Neural cell (in vitro differentiated cells): ENCODE data around the gene C11orf86. TPM values are rescaled to one million over a fixed set of nuclear protein-coding genes. Genes with fewer than 3 reads are reported as not detected.

Source experiments
- H2AFZ ChIP-seq: fragments of 200-600, 300-800 bp; sonication (generic), shearing (Covaris generic); 2 replicates; pipeline ENCODE4 v1.6.0; 2014; ENCODE audit warnings: low read depth, mild to moderate bottlenecking, antibody characterized with exemption, low read length, moderate library complexity
- H3F3A ChIP-seq: fragments of 200-600 bp; shearing (Covaris generic); 2 replicates; pipeline ENCODE4 v1.6.1; 2016; ENCODE audit warnings: mild to moderate bottlenecking, moderate library complexity, mixed read lengths, antibody characterized with exemption, low read length; ENCODE audit not compliant: insufficient read depth, poor library complexity, severe bottlenecking
- H3K27ac ChIP-seq: fragments of 200-600, 300-800 bp; sonication (generic), shearing (Covaris generic); 2 replicates; pipeline ENCODE4 v1.5.1; 2014; ENCODE audit warnings: mild to moderate bottlenecking, low read length, moderate library complexity
- H3K27me3 ChIP-seq: fragments of 300-800, 200-600 bp; sonication (generic), shearing (Covaris generic); 2 replicates; pipeline ENCODE4 v1.6.0; 2014; ENCODE audit warnings: mild to moderate bottlenecking, low read depth, low read length, moderate library complexity; ENCODE audit not compliant: insufficient read depth
- H3K36me3 ChIP-seq: fragments of 300-800, 200-600 bp; sonication (generic), shearing (Covaris generic); 2 replicates; pipeline ENCODE4 v1.5.1; 2014; ENCODE audit warnings: mild to moderate bottlenecking, antibody characterized with exemption, low read length, moderate library complexity; ENCODE audit not compliant: insufficient read depth
- H3K4me2 ChIP-seq: fragments of 300-800, 200-600 bp; sonication (generic), shearing (Covaris generic); 2 replicates; pipeline ENCODE4 v1.6.0; 2014; ENCODE audit warnings: mild to moderate bottlenecking, low read length
- H3K4me3 ChIP-seq: fragments of 300-800, 200-600 bp; sonication (generic), shearing (Covaris generic); 2 replicates; pipeline ENCODE4 v1.5.1; 2014; ENCODE audit warnings: mild to moderate bottlenecking, low read length, moderate library complexity
- H3K79me2 ChIP-seq: fragments of 200-600 bp; shearing (Covaris generic); replicated peaks from 2 replicates; pipeline ENCODE4 v1.6.0; 2014; ENCODE audit warnings: mild to moderate bottlenecking, low read length, moderate library complexity; ENCODE audit not compliant: insufficient read depth
- H3K9ac ChIP-seq: fragments of 300-800, 200-600 bp; sonication (generic), shearing (Covaris generic); 2 replicates; pipeline ENCODE4 v1.6.1; 2016; ENCODE audit warnings: mild to moderate bottlenecking, low read length, mixed read lengths
- H3K9me2 ChIP-seq: fragments of 200-600 bp; shearing (Covaris generic); 2 replicates; pipeline ENCODE4 v1.6.1; 2016; ENCODE audit warnings: mild to moderate bottlenecking, low read length, mixed read lengths; ENCODE audit not compliant: insufficient read depth
- H3K9me3 ChIP-seq: fragments of 200-600, 300-800 bp; sonication (generic), shearing (Covaris generic); 2 replicates; pipeline ENCODE4 v1.6.1; 2016; ENCODE audit warnings: mild to moderate bottlenecking, mixed run types, low read length, moderate library complexity, mixed read lengths
- H4K20me1 ChIP-seq: fragments of 200-600 bp; shearing (Covaris generic); 2 replicates; pipeline ENCODE4 v1.6.1; 2016; ENCODE audit warnings: mild to moderate bottlenecking, mixed run types; ENCODE audit not compliant: insufficient read depth
- CTCF ChIP-seq: fragments of 450-650 bp; IDR thresholded peaks from 2 replicates; pipeline ENCODE4 v1.5.1; 2014; ENCODE audit warnings: antibody characterized with exemption, mild to moderate bottlenecking, moderate library complexity; ENCODE audit not compliant: poor library complexity, severe bottlenecking
- EP300 ChIP-seq: fragments of 450-650 bp; conservative IDR thresholded peaks from 2 replicates; pipeline ENCODE4 v1.6.1; 2014; ENCODE audit warnings: antibody characterized with exemption, mild to moderate bottlenecking, moderate library complexity; ENCODE audit not compliant: poor library complexity, severe bottlenecking
- EZH2 ChIP-seq: fragments of 200-600, 300-800 bp; shearing (Covaris generic), sonication (generic); IDR thresholded peaks from 2 replicates; pipeline ENCODE4 v1.6.1; 2014; ENCODE audit warnings: antibody characterized with exemption, low read length, borderline replicate concordance, mild to moderate bottlenecking; ENCODE audit not compliant: insufficient read depth, poor library complexity, severe bottlenecking
- MXI1 ChIP-seq: fragments of 450-650 bp; conservative IDR thresholded peaks from 2 replicates; pipeline ENCODE4 v1.6.1; 2014; ENCODE audit warnings: antibody characterized with exemption, mild to moderate bottlenecking; ENCODE audit not compliant: poor library complexity, severe bottlenecking
- POLR2AphosphoS5 ChIP-seq: IDR thresholded peaks from 2 replicates; pipeline ENCODE4 v1.6.1; 2012
- RAD21 ChIP-seq: fragments of 450-650 bp; conservative IDR thresholded peaks from 2 replicates; pipeline ENCODE4 v1.6.1; 2014; ENCODE audit warnings: antibody characterized with exemption, mild to moderate bottlenecking, moderate library complexity
- REST ChIP-seq: IDR thresholded peaks from 2 replicates; pipeline ENCODE4 v1.6.1; 2012; ENCODE audit warnings: borderline replicate concordance
- SMC3 ChIP-seq: fragments of 450-650 bp; conservative IDR thresholded peaks from 2 replicates; pipeline ENCODE4 v1.6.1; 2014; ENCODE audit warnings: antibody characterized with exemption, mild to moderate bottlenecking, moderate library complexity; ENCODE audit not compliant: poor library complexity
- TAF1 ChIP-seq: IDR thresholded peaks from 2 replicates; pipeline ENCODE4 v1.6.1; 2012; ENCODE audit warnings: low read depth
- polyA plus RNA-seq: library from polyadenylated mRNA; depleted of rRNA; stranded (reverse); fragments of >200 nt; gene quantifications from 2 replicates; pipeline ENCODE4 v1.2.3, GENCODE V29; 2014

The C11orf86 gene
- polyA plus RNA-seq, 1 donor from 2014 or later = not detected

- Histone ChIP-seq H2AFZ (no peak overlapping the region), H4K20me1 (no peaks in the 10 kb centered on the region), H3K4me3 (no peak overlapping the region), H3K4me2 (no peak overlapping the region), H3K27me3 (no peaks in the 10 kb centered on the region), H3K9me3 (no peaks in the 10 kb centered on the region), H3K9ac (no peak overlapping the region), H3K36me3 (no peaks in the 10 kb centered on the region), H3K79me2 (no peaks in the 10 kb centered on the region), H3F3A (no peaks in the 10 kb centered on the region), H3K27ac (no peak overlapping the region), H3K9me2 (no peaks in the 10 kb centered on the region)
- no peak for TF ChIP-seq TAF1
- TF ChIP-seq SMC3 = no peak
- no peak for TF ChIP-seq POLR2AphosphoS5
- TF ChIP-seq RAD21 = no peak
- no peak for TF ChIP-seq EP300
- TF ChIP-seq CTCF = no peak
- TF ChIP-seq MXI1 = no peak
- no peak for TF ChIP-seq REST
- TF ChIP-seq EZH2 = no peak
Measured at GRCh38 chr11:66978229-66978628, 3.1 kb downstream of the C11orf86 start.

- no peak overlapping the region for H3K27ac ChIP-seq
- H3K36me3 ChIP-seq = no peaks in the 10 kb centered on the region
- TF ChIP-seq CTCF (no peak), RAD21 (no peak), EP300 (no peak)
- H3K4me3 ChIP-seq = no peak overlapping the region
- H2AFZ ChIP-seq = no peak overlapping the region
- H4K20me1 ChIP-seq = no peaks in the 10 kb centered on the region
- H3K9ac ChIP-seq = no peak overlapping the region
- H3K27me3 ChIP-seq = no peaks in the 10 kb centered on the region
- no peak overlapping the region for H3K4me2 ChIP-seq
- H3K79me2 ChIP-seq = no peaks in the 10 kb centered on the region
- no peaks in the 10 kb centered on the region for H3K9me3 ChIP-seq
- no peaks in the 10 kb centered on the region for H3F3A ChIP-seq
- no peaks in the 10 kb centered on the region for H3K9me2 ChIP-seq
Measured at GRCh38 chr11:66978717-66979116, 3.6 kb downstream of the C11orf86 start.
